ENCODE data around the gene CHST14. TPM values are rescaled to one million over a fixed set of nuclear protein-coding genes. Genes with fewer than 3 reads are reported as not detected.

CHST14 gene
- total and polyA plus RNA-seq, 2 of the 8 experiments (the other 6 are each of a cell fraction or from before 2014, with no cell fraction given): 13.4 to 20.3 TPM

- Histone ChIP-seq H3K9me3 (ENCODE audit: insufficient read depth in 2 of 2, low read depth in 1 of 2, low read length in 1 of 2) (no peaks in the 10 kb centered on the region), H4K8ac (ENCODE audit: extremely low read depth, insufficient read depth, low read length) (no peak overlapping the region), H3K27ac (ENCODE audit: low read depth, low read length) (no peak overlapping the region), H4K5ac (ENCODE audit: insufficient read length, low read depth, low read length) (no peak overlapping the region), H3K4me2 (ENCODE audit: insufficient read depth in 1 of 2, low read depth in 2 of 2, low read length in 2 of 2) (peak overlapping the region in 1 of 2 experiments; percentile 2; a peak in 1 of 4 replicates), H4K91ac (replicated peaks; ENCODE audit: insufficient read length, low read length) (no peak overlapping the region), H2BK12ac (ENCODE audit: low read depth, low read length) (no peak overlapping the region), H2BK5ac (ENCODE audit: low read depth, low read length) (peak overlapping the region; percentile 5), H2AK5ac (ENCODE audit: low read depth, low read length) (no peak overlapping the region), H3K36me3 (ENCODE audit: control insufficient read depth in 2 of 4, insufficient read depth in 4 of 4, low read length in 3 of 4) (peaks cover 0 to 3% (median 0%) of the 10 kb centered on the region in 4 experiments; a peak in 1 of 8 replicates), H3K79me1 (ENCODE audit: low read depth, low read length) (peaks cover 35% of the 10 kb centered on the region), H3K79me2 (ENCODE audit: control insufficient read depth in 1 of 2, insufficient read depth in 2 of 2, low read length in 2 of 2) (peaks cover 20 to 99% of the 10 kb centered on the region in 2 experiments), H3K4me1 (replicated peaks in 1 of 4; ENCODE audit: control insufficient read depth in 3 of 4, insufficient read depth in 4 of 4, low read length in 3 of 4) (peaks cover 4 to 40% (median 19%) of the 10 kb centered on the region in 4 experiments), H3K23me2 (ENCODE audit: low read depth, low read length) (no peaks in the 10 kb centered on the region), H2BK120ac (replicated peaks; ENCODE audit: low read depth, low read length) (no peak overlapping the region), H3K18ac (ENCODE audit: extremely low read depth, low read length) (no peak overlapping the region), H3K4me3 (ENCODE audit: extremely low read depth in 1 of 4, insufficient read depth in 2 of 4, low read depth in 3 of 4, low read length in 4 of 4) (no peak overlapping the region), H3K56ac (replicated peaks; ENCODE audit: insufficient read length, low read depth, low read length) (no peak overlapping the region), H2BK20ac (ENCODE audit: low read length) (no peak overlapping the region), H3K14ac (ENCODE audit: insufficient read length) (no peak overlapping the region), H4K20me1 (replicated peaks in 1 of 2; ENCODE audit: control insufficient read depth in 1 of 2, insufficient read depth in 2 of 2, low read length in 2 of 2) (peaks cover 48 to 51% of the 10 kb centered on the region in 2 experiments), H3K27me3 (replicated peaks in 1 of 4; ENCODE audit: control insufficient read depth in 3 of 4, extremely low read depth in 1 of 4, insufficient read depth in 3 of 4, low read length in 3 of 4) (no peaks in the 10 kb centered on the region), H3K23ac (ENCODE audit: insufficient read length) (no peak overlapping the region), H3K9ac (replicated peaks in 1 of 4; ENCODE audit: extremely low read depth in 1 of 4, low read depth in 3 of 4, low read length in 3 of 4) (no peak overlapping the region), H2BK15ac (ENCODE audit: low read length) (no peak overlapping the region), H3K4ac (replicated peaks; ENCODE audit: insufficient read length, low read depth, low read length) (no peak overlapping the region), H2AFZ (ENCODE audit: low read length) (no peak overlapping the region)
- 92% methylated on average over 3 of the region's 3 CpGs; no CpG with 5 or more reads in 1 of the 2 experiments for WGBS, 2 experiments (ENCODE audit: extremely low coverage in 1 of 2, insufficient coverage in 1 of 2, insufficient read length in 1 of 2, insufficient replicate concordance in 2 of 2, low coverage in 1 of 2, low lambda C conversion rate in 2 of 2, missing lambda C conversion rate in 1 of 2)
- POLR2A ChIA-PET (ENCODE audit: partially characterized antibody): interaction anchor here (1.1 to 6.2 kb wide), 6 partner anchors 11 to 56 kb away, joined by 3 to 36 read pairs (median 5); partner anchors contain the start of genes BAHD1, CHST14 and IVD
- CTCF ChIA-PET (ENCODE audit: partially characterized antibody): interaction anchor here (0.6 to 5.0 kb wide), 13 partner anchors 9 to 314 kb away, joined by 3 to 26 read pairs (median 3); partner anchors contain the start of gene IVD
- no peak for FAIRE-seq
- no peak for DNase-seq (ENCODE audit: low read depth in 1 of 2, low spot score in 2 of 2)
- TF ChIP-seq TAF7 (optimal IDR thresholded peaks at IDR 0.05; ENCODE audit: borderline replicate concordance, low read depth, low read length) (no peak), NRF1 (IDR thresholded peaks at IDR 0.05; ENCODE audit: low read depth, low read length) (no peak), JUN (IDR thresholded peaks at IDR 0.05; ENCODE audit: low read depth, low read length) (no peak), CBX8 (IDR thresholded peaks at IDR 0.05; ENCODE audit: borderline replicate concordance, low read depth, low read length) (no peak)
Observed at GRCh38 chr15:40451527-40452158, 19.1 kb upstream of the CHST14 start.
